Aorta (tissue), 5 donors: ENCODE measurements around the gene FARP1. TPM values are rescaled to one million over a fixed set of nuclear protein-coding genes. Genes with fewer than 3 reads are reported as not detected.

ENCODE experiments used
- ATAC-seq: fragments of 200-7000 bp; cut with Tn5 transposase; one replicate; pipeline ENCODE4 v1.9.1; 2022; ENCODE audit warnings: moderate library complexity; ENCODE audit not compliant: low FRiP score
- DNase-seq, 2 donors: peaks; one replicate each; pipeline ENCODE4 v3.0.0-alpha.2; 2020
- H3K27ac ChIP-seq, 2 donors: one replicate each; pipeline ENCODE4 v1.5.1; 2013; ENCODE audit warnings: low read length in 2 of 2, mild to moderate bottlenecking in 2 of 2, moderate library complexity in 2 of 2, control low read depth in 1 of 2, inconsistent platforms in 1 of 2, low read depth in 1 of 2
- H3K27me3 ChIP-seq, 2 donors: one replicate each; pipeline ENCODE4 v1.6.1; 2013; ENCODE audit warnings: control low read depth in 1 of 2, low read length in 1 of 2, mild to moderate bottlenecking in 1 of 2, moderate library complexity in 1 of 2; ENCODE audit not compliant: insufficient read depth in 2 of 2, control insufficient read depth in 1 of 2
- H3K36me3 ChIP-seq, 2 donors: one replicate each; pipeline ENCODE4 v1.6.1; 2013; ENCODE audit warnings: control low read depth in 1 of 2, low read length in 1 of 2, mild to moderate bottlenecking in 1 of 2; ENCODE audit not compliant: insufficient read depth in 2 of 2, control insufficient read depth in 1 of 2
- H3K4me1 ChIP-seq, 2 donors: one replicate each; pipeline ENCODE4 v1.6.1; 2013; ENCODE audit warnings: low read length in 2 of 2, control low read depth in 1 of 2, mild to moderate bottlenecking in 1 of 2, moderate library complexity in 1 of 2; ENCODE audit not compliant: insufficient read depth in 2 of 2, control insufficient read depth in 1 of 2
- H3K4me3 ChIP-seq, 2 donors: one replicate each; pipeline ENCODE4 v1.5.1; 2013; ENCODE audit warnings: low read length in 2 of 2, control low read depth in 1 of 2, mild to moderate bottlenecking in 1 of 2
- H3K9me3 ChIP-seq: one replicate; pipeline ENCODE4 v1.6.1; 2013; ENCODE audit warnings: mild to moderate bottlenecking, low read length; ENCODE audit not compliant: control insufficient read depth
- WGBS, 2 donors: extraction: QIAGEN DNeasy Blood & Tissue Kit; methylation state at CpG; one replicate each; pipeline ENCODE4 v1.1.7; 2013; 5-methylcytosine and 5-hydroxymethylcytosine counted together
- intact Hi-C, 2 donors: fragments of 100-400 bp; cut with DNase I; formaldehyde crosslinking; loops; one replicate each; pipeline versions ENCODE4 v1.14.2 to v1.15.0; 2022
- polyA plus RNA-seq, 2 donors: library from polyadenylated mRNA; stranded (reverse); fragments of 200-250 nt; gene quantifications; one replicate each; pipeline ENCODE4 v1.2.3, GENCODE V29; 2013
- total RNA-seq, 2 donors: library from RNA; stranded (reverse); fragmentation: NEBNext Ultra II Directional; extraction: Animal tissue kit (Norgen Biotek cat#: 25700); gene quantifications; one replicate each; pipeline ENCODE4 v1.2.1, GENCODE V29; 2021
- donor health status: healthy with polysubstance abuse.
- donor health status: Bipolar disorder and iron deficiency.
- donor health status: DM: no; HTN: no; CAD: no.
- donor health status: DM: no; HTN: no; CAD: no.
- donor health status: DM: yes; HTN: yes; CAD: no.

FARP1 gene
- total and polyA plus RNA-seq, 4 donors = 3.3 to 41.7 (median 23.7) TPM

GRCh38 chr13:98240974-98241373 lies 98.1 kb downstream of the FARP1 start:
- ATAC-seq (no peak), DNase-seq (no peak)
- Histone ChIP-seq H3K27ac (no peak overlapping the region), H3K4me1 (no peaks in the 10 kb centered on the region), H3K36me3 (no peaks in the 10 kb centered on the region), H3K4me3 (no peak overlapping the region), H3K9me3 (no peaks in the 10 kb centered on the region), H3K27me3 (no peaks in the 10 kb centered on the region)
- intact Hi-C loops = no loop called here
- WGBS, 2 donors = 95% methylated on average over 11 of the region's 11 CpGs

DNA sequence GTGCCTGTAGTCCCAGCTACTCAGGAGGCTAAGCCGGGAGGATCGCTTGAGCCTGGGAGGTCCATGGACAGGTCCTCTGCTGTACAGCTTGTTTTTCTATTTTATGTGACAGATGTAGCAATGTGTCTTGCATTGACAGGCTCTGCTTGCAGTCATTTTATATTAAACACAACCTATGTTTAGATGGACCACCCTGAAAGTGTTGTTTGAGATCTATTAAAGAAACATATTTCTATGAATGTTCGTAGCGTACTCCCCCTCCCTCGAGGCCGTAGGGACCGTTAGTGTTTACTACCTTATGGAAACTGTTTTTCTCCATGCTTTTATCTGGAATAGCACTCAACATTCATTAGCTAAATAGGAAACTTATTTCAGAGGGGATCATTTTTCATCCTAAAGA lies 99.1 kb downstream of the FARP1 start:
- no peak for DNase-seq

GRCh38 chr13:98242403-98242802 lies 99.5 kb downstream of the FARP1 start:
- DNase-seq = no peak
- no peaks in the 10 kb centered on the region for H3K4me1 ChIP-seq
- intact Hi-C loops = no loop called here
- no peak overlapping the region for H3K4me3 ChIP-seq
- no peaks in the 10 kb centered on the region for H3K9me3 ChIP-seq
- no peak overlapping the region for H3K27ac ChIP-seq
- H3K36me3 ChIP-seq = no peaks in the 10 kb centered on the region
- no peaks in the 10 kb centered on the region for H3K27me3 ChIP-seq
- ATAC-seq = no peak
- WGBS, 2 donors = 86 to 87% methylated on average over 4 of the region's 4 CpGs

More for the DNA sequence above, 99.1 kb downstream of the FARP1 start:
- no peak overlapping the region for H3K4me3 ChIP-seq
- 76 to 77% methylated on average over 7 of the region's 7 CpGs for WGBS, 2 donors
- ATAC-seq = no peak
- no peaks in the 10 kb centered on the region for H3K36me3 ChIP-seq
- H3K27ac ChIP-seq = no peak overlapping the region
- H3K27me3 ChIP-seq = no peaks in the 10 kb centered on the region
- no peaks in the 10 kb centered on the region for H3K9me3 ChIP-seq
- intact Hi-C loops = no loop called here
- no peaks in the 10 kb centered on the region for H3K4me1 ChIP-seq

- Histone ChIP-seq H3K27ac (no peak overlapping the region), H3K27me3 (no peaks in the 10 kb centered on the region), H3K4me3 (no peak overlapping the region), H3K9me3 (no peaks in the 10 kb centered on the region), H3K36me3 (no peaks in the 10 kb centered on the region), H3K4me1 (no peaks in the 10 kb centered on the region)
- intact Hi-C loops = no loop called here
- ATAC-seq (no peak), DNase-seq (no peak)
Observed at GRCh38 chr13:98243929-98244272, 101.0 kb downstream of the FARP1 start.

- 80% methylated on average over 11 of the region's 11 CpGs for WGBS, 2 donors
- DNase-seq (no peak), ATAC-seq (no peak)
- H3K36me3 ChIP-seq = no peaks in the 10 kb centered on the region
- no peaks in the 10 kb centered on the region for H3K4me1 ChIP-seq
- no peak overlapping the region for H3K27ac ChIP-seq
- H3K9me3 ChIP-seq = no peaks in the 10 kb centered on the region
- H3K27me3 ChIP-seq = no peaks in the 10 kb centered on the region
- H3K4me3 ChIP-seq = no peak overlapping the region
- intact Hi-C loops = no loop called here
Observed at GRCh38 chr13:98246538-98247172, 103.8 kb downstream of the FARP1 start.

- H3K36me3 ChIP-seq = no peaks in the 10 kb centered on the region
- peaks cover 7 to 9% of the 10 kb centered on the region in 2 donors for H3K4me1 ChIP-seq
- H3K4me3 ChIP-seq = no peak overlapping the region
- peaks cover 1% of the 10 kb centered on the region for H3K9me3 ChIP-seq
- H3K27me3 ChIP-seq = no peaks in the 10 kb centered on the region
- ATAC-seq (no peak), DNase-seq (no peak)
- intact Hi-C loops = no loop called here
- H3K27ac ChIP-seq = no peak overlapping the region
- WGBS, 2 donors = 88 to 94% methylated on average over 7 of the region's 7 CpGs
Observed at GRCh38 chr13:98251708-98252107, 108.8 kb downstream of the FARP1 start.

DNA sequence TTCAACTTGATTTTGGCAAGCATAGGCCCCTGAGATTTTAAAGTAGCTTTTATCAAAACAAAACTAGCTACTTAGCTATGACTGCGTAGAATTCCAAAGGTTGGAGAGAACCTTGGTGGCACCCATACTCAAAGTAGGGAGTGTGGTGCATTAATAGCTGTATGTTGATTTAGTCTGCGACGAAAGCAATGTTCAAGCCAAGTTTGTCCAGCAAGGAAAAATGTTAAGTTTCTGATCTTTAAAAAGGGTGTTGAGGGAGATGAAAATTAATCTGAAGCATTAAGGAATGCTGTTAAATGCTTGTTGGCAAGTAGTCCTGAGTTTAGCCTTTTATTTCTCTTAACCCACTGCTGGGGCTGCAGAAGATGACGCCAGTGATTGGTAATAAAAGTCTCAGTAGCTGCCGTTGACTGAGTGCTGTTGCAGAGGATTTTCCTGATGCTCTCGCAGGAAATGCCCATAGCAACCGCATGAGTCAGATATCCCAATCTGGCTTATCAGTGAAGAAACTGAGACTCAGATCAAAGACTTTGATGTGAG lies 110.1 kb downstream of the FARP1 start:
- Histone ChIP-seq H3K36me3 (no peaks in the 10 kb centered on the region), H3K27ac (no peak overlapping the region), H3K9me3 (peaks cover 1% of the 10 kb centered on the region), H3K4me1 (peaks cover 7 to 9% of the 10 kb centered on the region in 2 donors), H3K4me3 (peak overlapping the region in 1 of 2 donors; percentile 34), H3K27me3 (no peaks in the 10 kb centered on the region)
- 2 to 6% methylated on average over 7 of the region's 7 CpGs for WGBS, 2 donors
- intact Hi-C loops = no loop called here
- ATAC-seq (no peak), DNase-seq (no peak)

DNA sequence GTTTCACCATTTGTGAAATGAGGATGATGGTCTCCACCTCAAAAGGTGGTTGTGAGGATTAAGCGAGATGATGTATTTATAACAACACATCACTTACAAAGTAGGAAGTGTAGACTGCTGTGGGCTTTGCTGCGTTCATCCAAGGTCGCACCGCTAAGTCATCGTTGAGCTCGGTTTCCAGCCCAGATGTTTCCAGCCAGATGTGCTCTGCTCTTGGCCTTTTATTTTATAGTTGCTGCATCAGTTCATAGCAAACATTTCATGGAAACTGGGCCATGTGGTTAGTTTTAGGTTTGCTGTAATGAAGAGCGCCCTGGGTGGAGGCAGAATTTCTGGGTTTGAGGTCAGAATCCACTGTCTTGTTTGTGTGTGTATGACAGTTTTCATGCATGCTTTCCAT lies 110.6 kb downstream of the FARP1 start:
- Histone ChIP-seq H3K9me3 (peaks cover 1% of the 10 kb centered on the region), H3K4me3 (no peak overlapping the region), H3K4me1 (peaks cover 7 to 9% of the 10 kb centered on the region in 2 donors), H3K27ac (no peak overlapping the region), H3K36me3 (no peaks in the 10 kb centered on the region), H3K27me3 (no peaks in the 10 kb centered on the region)
- intact Hi-C loops = no loop called here
- DNase-seq = no peak
- ATAC-seq = no peak
- 17 to 37% methylated on average over 7 of the region's 7 CpGs for WGBS, 2 donors

DNA sequence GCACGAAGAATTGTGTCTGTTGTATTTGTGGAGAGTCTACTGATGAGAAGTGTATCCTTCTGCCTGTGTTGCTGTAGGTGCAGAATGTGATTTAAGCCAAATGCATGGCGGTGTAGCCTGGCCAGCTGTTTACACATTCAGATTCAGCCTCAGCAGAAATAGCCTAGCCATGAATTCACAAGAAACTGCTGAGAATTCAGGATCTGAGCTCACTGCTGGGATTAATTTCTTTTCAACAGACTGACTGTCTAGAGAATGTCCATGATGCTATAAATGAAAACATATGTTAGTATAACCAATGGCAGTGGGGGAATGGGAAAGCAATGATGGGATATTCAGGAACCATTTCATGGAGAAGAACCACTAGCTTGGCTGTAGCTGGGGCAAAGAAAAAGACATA lies 111.6 kb downstream of the FARP1 start:
- Histone ChIP-seq H3K4me3 (no peak overlapping the region), H3K36me3 (no peaks in the 10 kb centered on the region), H3K27ac (no peak overlapping the region), H3K27me3 (no peaks in the 10 kb centered on the region), H3K9me3 (peaks cover 1% of the 10 kb centered on the region), H3K4me1 (peaks cover 7 to 9% of the 10 kb centered on the region in 2 donors)
- WGBS, 2 donors = 62 to 78% methylated on average over 2 of the region's 2 CpGs
- no peak for ATAC-seq
- DNase-seq = no peak
- intact Hi-C loops = no loop called here
